Neural crest cell (in vitro differentiated cells): ENCODE results near the gene CYB561. TPM values are rescaled to one million over a fixed set of nuclear protein-coding genes. Genes with fewer than 3 reads are reported as not detected.
A peak's percentile ranks its signal among the peaks of the same experiment; 100 is the strongest.

Experiments used
- DNase-seq: peaks from one replicate; pipeline ENCODE4 v3.0.0; 2021; ENCODE audit warnings: low read depth, mixed read lengths, low spot score
- H3K27ac Mint-ChIP-seq: one replicate; pipeline ENCODE4 v1.8.0; 2021; ENCODE audit warnings: mild to moderate bottlenecking, mixed read lengths; ENCODE audit not compliant: unreplicated experiment
- H3K27me3 Mint-ChIP-seq: 2 replicates; pipeline ENCODE4 v1.8.0; 2021; ENCODE audit warnings: low read depth, mild to moderate bottlenecking, mixed read lengths
- H3K36me3 Mint-ChIP-seq: 2 replicates; pipeline ENCODE4 v1.8.0; 2021; ENCODE audit warnings: low read depth, mild to moderate bottlenecking, mixed read lengths
- H3K4me1 Mint-ChIP-seq: 2 replicates; pipeline ENCODE4 v1.8.0; 2021; ENCODE audit warnings: mixed read lengths
- H3K4me3 Mint-ChIP-seq: one replicate; pipeline ENCODE4 v1.8.0; 2021; ENCODE audit warnings: mild to moderate bottlenecking, mixed read lengths
- H3K9me3 Mint-ChIP-seq: 2 replicates; pipeline ENCODE4 v1.8.0; 2021; ENCODE audit warnings: mixed read lengths
- total RNA-seq: library from RNA; stranded (reverse); gene quantifications from 2 replicates; pipeline ENCODE4 v1.2.1, GENCODE V29; 2021
- TF ChIP-seq, protein P1 (sequence below): fragments of 200-600 bp; sonication (generic); conservative IDR thresholded peaks from 2 replicates; pipeline ENCODE4 v1.5.0; 2021; ENCODE audit warnings: antibody characterized with exemption, mild to moderate bottlenecking

CYB561 gene
- total RNA-seq, 1 donor from 2014 or later, result 12.2 TPM

DNA sequence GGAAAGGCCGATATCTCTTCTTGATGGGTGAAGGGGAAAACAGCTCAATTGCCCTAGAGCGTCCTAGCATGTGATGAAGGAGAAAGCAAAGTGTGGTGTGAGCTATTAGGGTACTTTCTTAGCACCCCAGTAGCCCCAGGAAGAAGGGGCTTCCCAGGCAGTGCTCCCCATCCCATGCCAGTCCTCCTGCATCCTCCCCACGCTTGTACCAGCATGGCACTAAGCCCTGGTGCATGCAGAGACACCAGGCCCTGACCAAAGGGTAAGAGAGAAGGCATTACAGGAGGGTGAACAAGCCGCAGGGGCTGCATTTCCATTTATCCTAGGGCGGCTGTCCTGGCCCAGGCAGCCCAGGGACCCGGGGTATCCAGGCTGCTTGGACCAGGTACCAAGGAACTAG, 3.1 kb downstream of the CYB561 start:
- Mint-ChIP-seq H3K4me1 (peaks cover 21% of the 10 kb centered on the region), H3K27ac (no peak overlapping the region), H3K27me3 (peaks cover 13% of the 10 kb centered on the region), H3K9me3 (no peaks in the 10 kb centered on the region), H3K36me3 (no peaks in the 10 kb centered on the region), H3K4me3 (peak overlapping the region; percentile 56)
- DNase-seq, result no peak
- TF ChIP-seq, protein P1, sequence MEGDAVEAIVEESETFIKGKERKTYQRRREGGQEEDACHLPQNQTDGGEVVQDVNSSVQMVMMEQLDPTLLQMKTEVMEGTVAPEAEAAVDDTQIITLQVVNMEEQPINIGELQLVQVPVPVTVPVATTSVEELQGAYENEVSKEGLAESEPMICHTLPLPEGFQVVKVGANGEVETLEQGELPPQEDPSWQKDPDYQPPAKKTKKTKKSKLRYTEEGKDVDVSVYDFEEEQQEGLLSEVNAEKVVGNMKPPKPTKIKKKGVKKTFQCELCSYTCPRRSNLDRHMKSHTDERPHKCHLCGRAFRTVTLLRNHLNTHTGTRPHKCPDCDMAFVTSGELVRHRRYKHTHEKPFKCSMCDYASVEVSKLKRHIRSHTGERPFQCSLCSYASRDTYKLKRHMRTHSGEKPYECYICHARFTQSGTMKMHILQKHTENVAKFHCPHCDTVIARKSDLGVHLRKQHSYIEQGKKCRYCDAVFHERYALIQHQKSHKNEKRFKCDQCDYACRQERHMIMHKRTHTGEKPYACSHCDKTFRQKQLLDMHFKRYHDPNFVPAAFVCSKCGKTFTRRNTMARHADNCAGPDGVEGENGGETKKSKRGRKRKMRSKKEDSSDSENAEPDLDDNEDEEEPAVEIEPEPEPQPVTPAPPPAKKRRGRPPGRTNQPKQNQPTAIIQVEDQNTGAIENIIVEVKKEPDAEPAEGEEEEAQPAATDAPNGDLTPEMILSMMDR, result no peak

DNA sequence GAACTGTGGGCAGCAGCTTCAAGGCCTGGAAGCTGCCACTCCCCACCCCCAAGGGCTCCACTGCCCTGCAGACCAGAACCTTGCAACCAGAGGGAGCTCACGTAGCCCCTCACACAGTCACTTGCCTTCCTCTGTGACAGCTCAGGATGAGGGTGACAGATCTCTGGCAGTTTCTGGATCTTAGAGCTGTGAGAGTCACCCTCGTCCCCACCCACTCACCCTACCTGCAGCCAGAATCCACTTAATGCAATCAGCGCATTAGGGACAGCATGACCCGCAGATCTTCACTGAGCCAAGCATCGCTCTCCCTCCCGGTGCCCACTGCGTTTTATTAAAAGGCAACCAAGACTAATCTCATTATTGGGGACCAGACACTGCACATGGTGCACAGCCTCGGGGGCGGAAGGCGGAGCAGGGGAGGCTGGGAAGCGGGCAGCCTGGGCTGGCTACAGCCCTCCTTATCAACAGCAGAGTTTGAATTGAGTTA, 3.5 kb downstream of the CYB561 start:
- no peak overlapping the region for H3K27ac Mint-ChIP-seq
- no peak for DNase-seq
- H3K4me3 Mint-ChIP-seq, result peak overlapping the region; percentile 56
- H3K36me3 Mint-ChIP-seq, result no peaks in the 10 kb centered on the region
- TF ChIP-seq, protein P1, result no peak
- H3K4me1 Mint-ChIP-seq, result peaks cover 21% of the 10 kb centered on the region
- H3K9me3 Mint-ChIP-seq, result no peaks in the 10 kb centered on the region
- peaks cover 13% of the 10 kb centered on the region for H3K27me3 Mint-ChIP-seq

DNA sequence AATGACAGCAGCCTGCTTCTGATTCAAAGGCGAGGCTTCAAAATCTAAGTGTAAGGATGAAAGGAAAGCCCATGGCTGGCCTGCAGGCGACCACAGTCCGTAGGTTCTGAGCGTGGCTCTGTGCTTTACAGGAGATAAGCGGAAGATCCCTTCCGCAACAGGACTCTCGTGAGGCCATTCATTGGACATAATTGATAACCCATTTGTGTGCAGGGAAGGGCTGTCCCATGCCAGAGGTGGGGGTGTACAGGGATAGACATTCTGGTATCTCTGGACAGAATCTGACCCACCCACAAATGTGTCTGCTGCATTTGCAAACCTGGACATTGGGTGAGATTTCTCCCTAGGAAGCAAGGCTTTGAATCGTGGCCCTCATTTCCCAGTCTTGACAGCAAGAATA, 4.0 kb downstream of the CYB561 start:
- TF ChIP-seq, protein P1, result no peak
- H3K36me3 Mint-ChIP-seq, result no peaks in the 10 kb centered on the region
- H3K4me3 Mint-ChIP-seq, result no peak overlapping the region
- H3K9me3 Mint-ChIP-seq, result no peaks in the 10 kb centered on the region
- H3K27me3 Mint-ChIP-seq, result peaks cover 13% of the 10 kb centered on the region
- DNase-seq, result no peak
- no peak overlapping the region for H3K27ac Mint-ChIP-seq
- peaks cover 21% of the 10 kb centered on the region for H3K4me1 Mint-ChIP-seq

DNA sequence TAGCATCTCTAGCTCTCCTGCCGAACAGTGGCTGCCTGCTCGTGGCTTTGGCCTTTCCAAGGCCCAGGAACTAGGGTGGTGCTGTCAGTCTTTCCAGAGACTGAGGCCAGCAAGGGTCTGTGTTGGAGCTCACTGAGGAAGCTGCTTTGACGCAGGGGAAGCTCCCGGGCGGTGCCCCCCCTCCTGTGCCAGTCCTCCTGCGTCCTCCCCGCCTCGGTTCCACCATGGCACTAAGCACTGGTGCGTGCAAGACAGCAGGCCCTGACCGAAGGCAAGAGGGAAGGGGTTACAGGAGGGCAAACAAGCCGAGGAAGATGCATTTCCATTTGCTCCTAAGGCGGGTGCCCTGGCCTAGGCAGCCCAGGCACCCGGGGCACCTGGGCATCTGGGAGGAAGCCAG, 4.5 kb downstream of the CYB561 start:
- Mint-ChIP-seq H3K36me3 (no peaks in the 10 kb centered on the region), H3K4me1 (peaks cover 21% of the 10 kb centered on the region), H3K4me3 (no peak overlapping the region), H3K27me3 (peaks cover 13% of the 10 kb centered on the region), H3K27ac (no peak overlapping the region), H3K9me3 (no peaks in the 10 kb centered on the region)
- TF ChIP-seq, protein P1, result no peak
- DNase-seq, result no peak

DNA sequence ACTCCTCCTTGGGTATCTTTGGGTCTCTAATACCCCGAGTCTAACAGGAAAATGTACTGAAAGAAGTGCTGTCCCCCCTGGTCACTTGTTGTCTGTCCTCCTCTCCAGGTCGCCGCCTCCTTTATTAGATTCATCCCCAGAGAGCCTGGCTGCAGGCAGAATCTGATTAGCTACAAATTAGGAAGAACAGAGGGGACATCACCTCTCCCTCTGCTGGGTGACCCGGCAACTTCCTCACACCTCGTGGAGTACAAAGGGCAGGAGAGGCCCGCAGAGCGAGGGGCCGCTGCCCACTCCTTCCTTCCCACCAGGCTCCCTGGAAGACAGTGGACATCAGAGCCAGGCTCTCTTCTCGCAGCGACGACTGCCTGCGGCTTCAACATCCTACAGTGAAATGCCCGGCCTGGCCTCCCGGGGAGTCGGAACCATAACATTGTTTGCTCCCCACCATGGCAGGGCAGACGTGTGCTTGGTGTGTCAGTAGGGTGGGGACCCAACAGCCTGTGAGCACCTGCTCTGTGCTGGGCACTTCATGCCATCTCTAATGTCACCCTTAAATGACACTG, 5.3 kb downstream of the CYB561 start:
- Mint-ChIP-seq H3K27me3 (peaks cover 13% of the 10 kb centered on the region), H3K27ac (peak overlapping the region; percentile 43), H3K4me1 (peaks cover 21% of the 10 kb centered on the region), H3K9me3 (no peaks in the 10 kb centered on the region), H3K4me3 (no peak overlapping the region), H3K36me3 (no peaks in the 10 kb centered on the region)
- TF ChIP-seq, protein P1, result no peak
- no peak for DNase-seq
